AG09309 (cell line): Measurements from ENCODE around the gene CTSH.
A peak's percentile ranks its signal among the peaks of the same experiment; 100 is the strongest.

Experiments used
- DNase-seq: peaks from one replicate; pipeline ENCODE4 v3.0.0-alpha.2; 2010; ENCODE audit warnings: low read depth
- H3K4me3 ChIP-seq: 2 replicates; pipeline ENCODE4 v1.5.1; 2011; ENCODE audit warnings: mild to moderate bottlenecking, low read depth, low read length, moderate library complexity; ENCODE audit not compliant: control insufficient read depth
- CTCF ChIP-seq: IDR thresholded peaks from 2 replicates; pipeline ENCODE4 v1.5.1; 2011; ENCODE audit warnings: mild to moderate bottlenecking, low read depth, low read length, inconsistent platforms; ENCODE audit not compliant: insufficient read depth, control insufficient read depth; ENCODE audit errors: missing control alignments

The CTSH gene

GRCh38 chr15:78944669-78945407 is at the start of gene CTSH:
CTSH (minus strand) TSS chr15:78945046; CDS start chr15:78944981, 65 bp downstream.
- DNase-seq, result no peak
- no peak for TF ChIP-seq CTCF

GRCh38 chr15:78993931-78994530 is 49.2 kb upstream of the CTSH start:
- no peak for TF ChIP-seq CTCF

More at GRCh38 chr15:78944669-78945407, at the start of gene CTSH:
- peak within 1 kb of the TSS; percentile 40 for H3K4me3 ChIP-seq

GRCh38 chr15:78993257-78993930 is 48.5 kb upstream of the CTSH start:
- no peak for DNase-seq
- H3K4me3 ChIP-seq, result no peak overlapping the region
- no peak for TF ChIP-seq CTCF

More at GRCh38 chr15:78993931-78994530, 49.2 kb upstream of the CTSH start:
- H3K4me3 ChIP-seq, result no peak overlapping the region
- no peak for DNase-seq

- no peak for TF ChIP-seq CTCF
- H3K4me3 ChIP-seq, result no peak overlapping the region
- DNase-seq, result no peak
These were observed 47.8 kb upstream of the CTSH start for GRCh38 chr15:78992416-78993256.

- H3K4me3 ChIP-seq, result no peak overlapping the region
- TF ChIP-seq CTCF, result no peak
- DNase-seq, result no peak
These were observed 47.0 kb upstream of the CTSH start for GRCh38 chr15:78991879-78992278.

- no peak for TF ChIP-seq CTCF
- H3K4me3 ChIP-seq, result no peak overlapping the region
- DNase-seq, result no peak
These were observed 46.6 kb upstream of the CTSH start for GRCh38 chr15:78991476-78991875.
